Esophagus (tissue), 2 donors: Measurements from ENCODE around the gene CRYBB1. TPM values are rescaled to one million over a fixed set of nuclear protein-coding genes. Genes with fewer than 3 reads are reported as not detected.

ENCODE experiments used
- H3K27ac ChIP-seq, 2 donors: one replicate each; pipeline ENCODE4 v1.5.1; 2013; ENCODE audit warnings: low read depth in 2 of 2, mild to moderate bottlenecking in 2 of 2, inconsistent platforms in 1 of 2, low read length in 1 of 2, moderate library complexity in 1 of 2
- H3K27me3 ChIP-seq, 2 donors: one replicate each; pipeline ENCODE4 v1.6.1; 2013; ENCODE audit warnings: low read length in 2 of 2, control low read depth in 1 of 2, mild to moderate bottlenecking in 1 of 2; ENCODE audit not compliant: insufficient read depth in 2 of 2, control insufficient read depth in 1 of 2
- H3K36me3 ChIP-seq, 2 donors: one replicate each; pipeline ENCODE4 v1.6.1; 2013; ENCODE audit warnings: low read length in 1 of 2; ENCODE audit not compliant: control insufficient read depth in 2 of 2, insufficient read depth in 2 of 2
- H3K4me1 ChIP-seq, 2 donors: one replicate each; pipeline ENCODE4 v1.6.1; 2013; ENCODE audit warnings: low read length in 1 of 2; ENCODE audit not compliant: control insufficient read depth in 2 of 2, insufficient read depth in 2 of 2
- H3K4me3 ChIP-seq, 2 donors: one replicate each; pipeline ENCODE4 v1.5.1; 2013; ENCODE audit warnings: low read length in 2 of 2, mild to moderate bottlenecking in 2 of 2, low read depth in 1 of 2, moderate library complexity in 1 of 2
- H3K9me3 ChIP-seq, 2 donors: one replicate each; pipeline ENCODE4 v1.6.1; 2013; ENCODE audit warnings: mild to moderate bottlenecking in 2 of 2, low read depth in 1 of 2, low read length in 1 of 2, moderate library complexity in 1 of 2; ENCODE audit not compliant: control insufficient read depth in 2 of 2, insufficient read depth in 1 of 2
- WGBS, 2 donors: extraction: QIAGEN DNeasy Blood & Tissue Kit; methylation state at CpG; one replicate each; pipeline ENCODE4 v1.1.7; 2013; 5-methylcytosine and 5-hydroxymethylcytosine counted together
- polyA plus RNA-seq, 2 donors: library from polyadenylated mRNA; stranded (reverse); fragments of 200-250 nt; gene quantifications; one replicate each; pipeline ENCODE4 v1.2.3, GENCODE V29; 2013
- donor health status: healthy with polysubstance abuse.
- donor health status: Bipolar disorder and iron deficiency.

The CRYBB1 gene
- polyA plus RNA-seq, 2 donors, result 0.04 to 0.14 TPM

- Histone ChIP-seq H3K9me3 (no peaks in the 10 kb centered on the region), H3K36me3 (no peaks in the 10 kb centered on the region), H3K27ac (no peak overlapping the region), H3K27me3 (no peaks in the 10 kb centered on the region), H3K4me1 (no peaks in the 10 kb centered on the region), H3K4me3 (no peak overlapping the region)
- 65 to 66% methylated on average over 12 of the region's 12 CpGs for WGBS, 2 donors
Observed at GRCh38 chr22:26610072-26610958, 7.5 kb downstream of the CRYBB1 start.

GRCh38 chr22:26609287-26609686 lies 8.5 kb downstream of the CRYBB1 start:
- no peak overlapping the region for H3K4me3 ChIP-seq
- no peaks in the 10 kb centered on the region for H3K36me3 ChIP-seq
- H3K4me1 ChIP-seq, result no peaks in the 10 kb centered on the region
- no peak overlapping the region for H3K27ac ChIP-seq
- no peaks in the 10 kb centered on the region for H3K27me3 ChIP-seq
- 86 to 87% methylated on average over 2 of the region's 2 CpGs for WGBS, 2 donors
- no peaks in the 10 kb centered on the region for H3K9me3 ChIP-seq

GRCh38 chr22:26608129-26608528 lies 9.7 kb downstream of the CRYBB1 start:
- H3K36me3 ChIP-seq, result no peaks in the 10 kb centered on the region
- H3K4me1 ChIP-seq, result no peaks in the 10 kb centered on the region
- no peaks in the 10 kb centered on the region for H3K27me3 ChIP-seq
- no peak overlapping the region for H3K27ac ChIP-seq
- H3K4me3 ChIP-seq, result no peak overlapping the region
- WGBS, 2 donors, result 40 to 49% methylated on average over 2 of the region's 2 CpGs
- H3K9me3 ChIP-seq, result no peaks in the 10 kb centered on the region

GRCh38 chr22:26606611-26607010 lies 11.2 kb downstream of the CRYBB1 start:
- Histone ChIP-seq H3K27ac (no peak overlapping the region), H3K4me1 (no peaks in the 10 kb centered on the region)
- WGBS, 2 donors, result 87 to 88% methylated on average over 4 of the region's 4 CpGs

GRCh38 chr22:26604368-26604767 lies 13.5 kb downstream of the CRYBB1 start:
- H3K4me1 ChIP-seq, result no peaks in the 10 kb centered on the region
- no peaks in the 10 kb centered on the region for H3K27me3 ChIP-seq
- WGBS, 2 donors, result 78 to 79% methylated on average over 1 of the region's 1 CpG
- H3K9me3 ChIP-seq, result no peaks in the 10 kb centered on the region
- H3K36me3 ChIP-seq, result no peaks in the 10 kb centered on the region
- H3K4me3 ChIP-seq, result no peak overlapping the region
- H3K27ac ChIP-seq, result no peak overlapping the region

More at GRCh38 chr22:26606611-26607010, 11.2 kb downstream of the CRYBB1 start:
- Histone ChIP-seq H3K4me3 (no peak overlapping the region), H3K27me3 (no peaks in the 10 kb centered on the region), H3K36me3 (no peaks in the 10 kb centered on the region), H3K9me3 (no peaks in the 10 kb centered on the region)

GRCh38 chr22:26602127-26602526 lies 15.7 kb downstream of the CRYBB1 start:
- Histone ChIP-seq H3K9me3 (no peaks in the 10 kb centered on the region), H3K27me3 (no peaks in the 10 kb centered on the region), H3K4me3 (no peak overlapping the region), H3K27ac (no peak overlapping the region), H3K36me3 (no peaks in the 10 kb centered on the region), H3K4me1 (no peaks in the 10 kb centered on the region)
- 79 to 85% methylated on average over 4 of the region's 4 CpGs for WGBS, 2 donors

GRCh38 chr22:26601726-26602125 lies 16.1 kb downstream of the CRYBB1 start:
- no peaks in the 10 kb centered on the region for H3K36me3 ChIP-seq
- no peaks in the 10 kb centered on the region for H3K4me1 ChIP-seq
- H3K4me3 ChIP-seq, result no peak overlapping the region
- H3K27me3 ChIP-seq, result no peaks in the 10 kb centered on the region
- no peaks in the 10 kb centered on the region for H3K9me3 ChIP-seq
- no peak overlapping the region for H3K27ac ChIP-seq
- WGBS, 2 donors, result 87% methylated on average over 12 of the region's 12 CpGs

GRCh38 chr22:26599505-26599904 lies 18.3 kb downstream of the CRYBB1 start:
- WGBS, 2 donors, result 81 to 84% methylated on average over 11 of the region's 11 CpGs

GRCh38 chr22:26597480-26597879 lies 20.3 kb downstream of the CRYBB1 start:
- peaks cover 1 to 2% of the 10 kb centered on the region in 2 donors for H3K4me1 ChIP-seq
- no peak overlapping the region for H3K27ac ChIP-seq
- 59 to 74% methylated on average over 4 of the region's 4 CpGs for WGBS, 2 donors
- no peak overlapping the region for H3K4me3 ChIP-seq
- H3K9me3 ChIP-seq, result no peaks in the 10 kb centered on the region
- no peaks in the 10 kb centered on the region for H3K27me3 ChIP-seq
- no peaks in the 10 kb centered on the region for H3K36me3 ChIP-seq

More at GRCh38 chr22:26599505-26599904, 18.3 kb downstream of the CRYBB1 start:
- no peaks in the 10 kb centered on the region for H3K9me3 ChIP-seq
- H3K4me3 ChIP-seq, result no peak overlapping the region
- no peaks in the 10 kb centered on the region for H3K27me3 ChIP-seq
- H3K4me1 ChIP-seq, result no peaks in the 10 kb centered on the region
- H3K27ac ChIP-seq, result no peak overlapping the region
- H3K36me3 ChIP-seq, result no peaks in the 10 kb centered on the region

- H3K4me1 ChIP-seq, result peaks cover 6% of the 10 kb centered on the region in 2 donors
- no peaks in the 10 kb centered on the region for H3K27me3 ChIP-seq
- H3K9me3 ChIP-seq, result no peaks in the 10 kb centered on the region
- H3K4me3 ChIP-seq, result no peak overlapping the region
- no peak overlapping the region for H3K27ac ChIP-seq
- 69 to 82% methylated on average over 4 of the region's 4 CpGs for WGBS, 2 donors
- no peaks in the 10 kb centered on the region for H3K36me3 ChIP-seq
Observed at GRCh38 chr22:26597026-26597425, 20.8 kb downstream of the CRYBB1 start.
